ENCODE data around the gene MTSS2. TPM values are rescaled to one million over a fixed set of nuclear protein-coding genes. Genes with fewer than 3 reads are reported as not detected.

The MTSS2 gene
- total RNA-seq, 4 donors from 2014 or later, result 42.6 to 160 (median 93.9) TPM

DNA sequence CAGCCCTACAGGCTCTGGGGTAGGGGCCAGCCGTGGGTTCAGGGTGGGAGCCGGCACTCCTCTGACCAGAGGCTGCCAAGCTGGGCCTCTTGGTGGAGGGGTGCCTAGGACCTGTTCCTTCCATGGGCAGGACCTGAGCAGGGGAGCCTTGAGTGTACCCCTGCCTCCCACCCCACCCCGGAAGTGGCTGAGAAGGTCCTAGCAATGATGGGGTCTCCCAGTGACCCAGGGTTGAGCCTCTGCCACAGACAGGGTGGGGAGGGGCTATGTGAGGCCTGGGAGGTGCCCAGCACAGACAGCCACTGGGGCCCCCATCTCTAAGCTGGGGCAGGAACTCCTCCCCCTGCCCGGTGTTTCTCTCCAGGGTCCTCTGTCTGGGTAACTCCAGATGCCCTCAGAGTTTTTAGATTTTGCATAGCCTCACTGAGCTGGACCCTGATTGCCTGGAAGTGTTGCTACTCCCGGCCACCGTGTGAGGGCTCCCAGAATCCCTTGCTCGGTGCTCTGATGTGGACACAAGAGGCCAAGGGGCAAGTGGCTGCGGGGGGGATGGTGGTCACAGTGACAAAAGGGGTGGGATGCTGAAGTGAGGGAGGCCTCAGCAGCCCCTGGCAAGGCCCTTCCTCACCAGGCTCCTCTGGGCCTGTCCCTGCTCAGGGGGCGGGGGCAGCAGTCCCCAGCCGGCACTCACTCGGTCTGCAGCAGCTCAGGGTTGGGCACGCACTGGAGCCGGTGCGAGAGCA, 6.4 kb upstream of the MTSS2 start:
- Histone ChIP-seq H3K27me3 (no peaks in the 10 kb centered on the region), H3K36me3 (no peaks in the 10 kb centered on the region), H3K4me3 (no peak overlapping the region), H3K9me3 (no peaks in the 10 kb centered on the region), H3K4me1 (peaks cover 91 to 100% of the 10 kb centered on the region in 2 donors), H3K27ac (peak overlapping the region; percentile 88 to 97 (median 94))
- TF ChIP-seq, protein P1, sequence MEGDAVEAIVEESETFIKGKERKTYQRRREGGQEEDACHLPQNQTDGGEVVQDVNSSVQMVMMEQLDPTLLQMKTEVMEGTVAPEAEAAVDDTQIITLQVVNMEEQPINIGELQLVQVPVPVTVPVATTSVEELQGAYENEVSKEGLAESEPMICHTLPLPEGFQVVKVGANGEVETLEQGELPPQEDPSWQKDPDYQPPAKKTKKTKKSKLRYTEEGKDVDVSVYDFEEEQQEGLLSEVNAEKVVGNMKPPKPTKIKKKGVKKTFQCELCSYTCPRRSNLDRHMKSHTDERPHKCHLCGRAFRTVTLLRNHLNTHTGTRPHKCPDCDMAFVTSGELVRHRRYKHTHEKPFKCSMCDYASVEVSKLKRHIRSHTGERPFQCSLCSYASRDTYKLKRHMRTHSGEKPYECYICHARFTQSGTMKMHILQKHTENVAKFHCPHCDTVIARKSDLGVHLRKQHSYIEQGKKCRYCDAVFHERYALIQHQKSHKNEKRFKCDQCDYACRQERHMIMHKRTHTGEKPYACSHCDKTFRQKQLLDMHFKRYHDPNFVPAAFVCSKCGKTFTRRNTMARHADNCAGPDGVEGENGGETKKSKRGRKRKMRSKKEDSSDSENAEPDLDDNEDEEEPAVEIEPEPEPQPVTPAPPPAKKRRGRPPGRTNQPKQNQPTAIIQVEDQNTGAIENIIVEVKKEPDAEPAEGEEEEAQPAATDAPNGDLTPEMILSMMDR (IDR thresholded peaks at IDR 0.05 in 4 of 5, conservative IDR thresholded peaks at IDR 0.05 in 1 of 5), result no peak
- TF ChIP-seq POLR2A (IDR thresholded peaks at IDR 0.05), result no peak
- intact Hi-C loops (cut with DNase I; ENCODE audit: low total_unique reads) (no loop called here), in situ Hi-C loops (cut with MboI; ENCODE audit: low sequenced_read_pairs in 4 of 4) (no loop called here)
- DNase-seq (peak in 1 of 2 donors; percentile 38), ATAC-seq (no peak)

- TF ChIP-seq POLR2A (IDR thresholded peaks at IDR 0.05), result peak in 1 of 2 donors; percentile 46
- TF ChIP-seq, protein P1 (IDR thresholded peaks at IDR 0.05 in 4 of 5, conservative IDR thresholded peaks at IDR 0.05 in 1 of 5), result no peak
- in situ Hi-C loops (cut with MboI; ENCODE audit: low sequenced_read_pairs in 4 of 4) (no loop called here), intact Hi-C loops (cut with DNase I; ENCODE audit: low total_unique reads) (no loop called here)
- peaks cover 99 to 100% of the 10 kb centered on the region in 2 donors for H3K4me1 ChIP-seq
- peak overlapping the region; percentile 88 to 97 (median 94) for H3K27ac ChIP-seq
- H3K4me3 ChIP-seq, result no peak overlapping the region
- H3K36me3 ChIP-seq, result no peaks in the 10 kb centered on the region
- no peaks in the 10 kb centered on the region for H3K9me3 ChIP-seq
- peak; percentile 11 to 25 for ATAC-seq
- peak; percentile 58 to 90 for DNase-seq
- no peaks in the 10 kb centered on the region for H3K27me3 ChIP-seq
Measured at GRCh38 chr16:70691223-70692129, 5.6 kb upstream of the MTSS2 start.

DNA sequence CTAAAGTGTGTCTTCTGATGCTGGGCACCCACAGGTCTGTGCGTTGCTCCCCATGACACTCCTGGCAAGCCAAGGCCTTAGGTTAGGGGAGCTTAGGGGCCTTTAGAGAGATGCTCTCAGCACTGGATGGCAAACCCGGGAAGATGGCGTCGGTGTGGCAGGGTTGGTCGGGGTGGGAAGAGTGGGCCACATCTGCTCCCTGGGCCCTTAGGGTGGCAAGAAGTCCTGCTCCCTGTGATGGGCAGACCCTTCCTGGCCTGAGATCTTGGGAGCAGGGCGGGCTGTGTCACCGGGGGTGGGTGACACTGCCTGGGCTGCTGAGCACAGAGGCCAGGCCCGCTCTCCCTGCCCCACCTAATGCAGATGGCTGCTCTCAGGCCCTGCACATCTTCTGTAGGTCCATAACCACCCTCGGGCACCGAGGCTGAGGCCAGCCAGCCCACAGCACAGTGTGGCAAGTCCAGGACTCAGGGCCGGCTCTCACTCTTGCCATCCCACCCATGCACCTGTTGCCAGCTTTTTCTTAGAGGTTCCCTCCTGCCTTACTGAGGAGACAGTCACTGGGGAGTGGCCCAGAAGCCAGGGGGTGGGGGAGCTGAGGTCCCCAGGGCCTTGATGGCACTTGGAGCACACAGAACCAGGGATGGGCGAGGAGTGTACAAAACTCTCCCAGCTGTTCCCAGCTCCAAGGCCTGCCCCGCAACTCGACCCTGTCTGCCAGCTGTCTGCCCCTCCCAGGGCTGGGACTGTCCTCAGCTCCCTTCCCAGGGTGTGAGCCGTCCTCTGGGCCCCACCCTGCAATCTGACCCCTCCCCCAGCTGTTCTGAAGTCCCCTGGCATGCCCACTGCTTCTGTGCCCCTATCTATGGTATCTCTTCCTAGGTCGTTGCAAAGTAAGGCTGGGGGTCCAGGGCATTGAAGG, 4.4 kb upstream of the MTSS2 start:
- H3K9me3 ChIP-seq, result no peaks in the 10 kb centered on the region
- in situ Hi-C loops (cut with MboI; ENCODE audit: low sequenced_read_pairs in 4 of 4), result loop anchor here in 2 of 4 donors (10.0 kb wide), 2 partner anchors 45 to 75 kb away; no protein-coding TSS in a partner anchor
- H3K4me3 ChIP-seq, result no peak overlapping the region
- intact Hi-C loops (cut with DNase I; ENCODE audit: low total_unique reads), result no loop called here
- no peaks in the 10 kb centered on the region for H3K27me3 ChIP-seq
- H3K4me1 ChIP-seq, result peaks cover 90 to 92% of the 10 kb centered on the region in 2 donors
- DNase-seq (peak; percentile 77 to 92), ATAC-seq (peak in 1 of 2 donors; percentile 13)
- TF ChIP-seq POLR2A (IDR thresholded peaks at IDR 0.05), result peak; percentile 15 to 24
- TF ChIP-seq, protein P1 (IDR thresholded peaks at IDR 0.05 in 4 of 5, conservative IDR thresholded peaks at IDR 0.05 in 1 of 5), result no peak
- no peaks in the 10 kb centered on the region for H3K36me3 ChIP-seq
- H3K27ac ChIP-seq, result peak overlapping the region; percentile 88 to 97 (median 94)

Measured in gastrocnemius medialis (tissue), 4 donors.